Esophagus (tissue), 2 donors: ENCODE measurements around the gene OSER1. TPM values are rescaled to one million over a fixed set of nuclear protein-coding genes. Genes with fewer than 3 reads are reported as not detected.
A peak's percentile ranks its signal among the peaks of the same experiment; 100 is the strongest.

Source experiments
- H3K27ac ChIP-seq, 2 donors: one replicate each; pipeline ENCODE4 v1.5.1; 2013; ENCODE audit warnings: low read depth in 2 of 2, mild to moderate bottlenecking in 2 of 2, inconsistent platforms in 1 of 2, low read length in 1 of 2, moderate library complexity in 1 of 2
- H3K27me3 ChIP-seq, 2 donors: one replicate each; pipeline ENCODE4 v1.6.1; 2013; ENCODE audit warnings: low read length in 2 of 2, control low read depth in 1 of 2, mild to moderate bottlenecking in 1 of 2; ENCODE audit not compliant: insufficient read depth in 2 of 2, control insufficient read depth in 1 of 2
- H3K36me3 ChIP-seq, 2 donors: one replicate each; pipeline ENCODE4 v1.6.1; 2013; ENCODE audit warnings: low read length in 1 of 2; ENCODE audit not compliant: control insufficient read depth in 2 of 2, insufficient read depth in 2 of 2
- H3K4me1 ChIP-seq, 2 donors: one replicate each; pipeline ENCODE4 v1.6.1; 2013; ENCODE audit warnings: low read length in 1 of 2; ENCODE audit not compliant: control insufficient read depth in 2 of 2, insufficient read depth in 2 of 2
- H3K4me3 ChIP-seq, 2 donors: one replicate each; pipeline ENCODE4 v1.5.1; 2013; ENCODE audit warnings: low read length in 2 of 2, mild to moderate bottlenecking in 2 of 2, low read depth in 1 of 2, moderate library complexity in 1 of 2
- H3K9me3 ChIP-seq, 2 donors: one replicate each; pipeline ENCODE4 v1.6.1; 2013; ENCODE audit warnings: mild to moderate bottlenecking in 2 of 2, low read depth in 1 of 2, low read length in 1 of 2, moderate library complexity in 1 of 2; ENCODE audit not compliant: control insufficient read depth in 2 of 2, insufficient read depth in 1 of 2
- WGBS, 2 donors: extraction: QIAGEN DNeasy Blood & Tissue Kit; methylation state at CpG; one replicate each; pipeline ENCODE4 v1.1.7; 2013; 5-methylcytosine and 5-hydroxymethylcytosine counted together
- polyA plus RNA-seq, 2 donors: library from polyadenylated mRNA; stranded (reverse); fragments of 200-250 nt; gene quantifications; one replicate each; pipeline ENCODE4 v1.2.3, GENCODE V29; 2013
- donor health status: healthy with polysubstance abuse.
- donor health status: Bipolar disorder and iron deficiency.

The OSER1 gene
- polyA plus RNA-seq, 2 donors: 27.6 to 33.7 TPM

DNA sequence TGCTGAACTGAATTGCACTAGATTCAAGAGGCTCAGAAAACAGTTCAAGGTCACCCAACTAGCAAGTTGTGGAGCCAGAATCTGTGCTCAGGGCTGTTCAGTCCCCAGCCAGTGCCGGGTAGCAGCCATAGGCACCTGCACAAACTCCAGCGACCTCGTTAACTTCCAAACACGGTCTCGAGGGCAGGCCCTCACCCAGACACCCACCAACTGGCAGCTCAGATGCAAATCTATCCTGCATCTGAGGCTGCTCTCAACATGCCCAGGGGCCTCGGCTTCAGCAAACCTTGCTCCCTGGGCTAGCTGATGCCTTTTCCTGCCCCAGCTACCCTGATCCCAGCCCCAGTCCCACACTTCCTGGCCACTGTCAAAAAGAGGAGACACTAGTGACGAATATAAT, 27.3 kb downstream of the OSER1 start:
- Histone ChIP-seq H3K4me1 (peaks cover 3% of the 10 kb centered on the region in 2 donors), H3K4me3 (peak overlapping the region; percentile 1 to 14), H3K36me3 (no peaks in the 10 kb centered on the region), H3K27me3 (peaks cover 0 to 2% of the 10 kb centered on the region in 2 donors), H3K9me3 (no peaks in the 10 kb centered on the region), H3K27ac (peak overlapping the region; percentile 21 to 61)
- 68 to 72% methylated on average over 7 of the region's 7 CpGs for WGBS, 2 donors

DNA sequence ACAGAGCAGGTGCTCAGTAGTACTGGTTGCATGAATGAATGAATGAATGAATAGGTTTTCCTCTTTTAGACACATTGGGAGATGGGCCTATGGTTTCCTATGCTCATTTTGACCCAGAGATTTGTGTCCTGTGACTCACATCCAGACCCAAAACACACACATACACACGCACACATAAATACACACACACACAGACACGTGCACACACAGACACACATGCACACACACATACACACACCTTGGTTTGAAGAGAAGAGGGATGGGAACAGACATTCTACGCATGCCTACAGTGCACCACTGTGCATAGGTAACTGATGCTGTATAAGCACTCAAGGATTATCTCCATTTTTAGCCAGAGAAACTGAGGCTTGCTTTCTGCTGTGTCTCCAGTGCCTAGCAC, 27.7 kb downstream of the OSER1 start:
- Histone ChIP-seq H3K27ac (no peak overlapping the region), H3K4me3 (no peak overlapping the region), H3K27me3 (peaks cover 0 to 2% of the 10 kb centered on the region in 2 donors), H3K36me3 (no peaks in the 10 kb centered on the region), H3K4me1 (peaks cover 3% of the 10 kb centered on the region in 2 donors), H3K9me3 (no peaks in the 10 kb centered on the region)
- 76 to 87% methylated on average over 3 of the region's 3 CpGs for WGBS, 2 donors

DNA sequence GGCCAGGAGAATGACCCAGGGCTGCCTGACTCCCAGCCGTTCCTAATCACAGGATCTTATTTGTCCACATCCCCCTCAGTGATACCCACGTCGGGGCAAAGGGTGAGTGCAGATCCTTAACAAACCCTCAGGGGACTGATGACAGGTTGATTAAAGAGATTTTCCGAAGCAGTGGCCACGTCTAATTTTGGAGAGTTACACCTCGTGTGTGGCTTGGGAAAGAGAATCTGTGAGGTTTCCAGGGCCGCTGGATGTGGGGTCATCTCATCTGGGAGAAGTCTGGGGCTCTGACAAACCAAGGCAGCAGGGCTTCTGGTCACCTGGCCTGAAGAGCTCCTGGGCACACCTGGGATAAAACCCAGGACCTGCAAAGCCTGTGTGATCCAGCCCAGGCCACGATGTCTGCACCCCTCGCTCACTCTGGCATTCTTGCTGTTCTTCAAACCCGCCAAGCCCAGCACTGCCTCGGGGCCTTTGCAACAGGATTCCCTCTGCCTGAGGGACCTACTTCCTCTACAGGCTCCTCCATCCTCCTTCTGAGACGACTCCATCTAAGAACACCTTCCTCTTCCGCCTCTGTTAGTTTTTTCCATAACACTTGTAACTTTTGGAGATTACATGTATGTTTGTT, 28.3 kb downstream of the OSER1 start:
- Histone ChIP-seq H3K36me3 (no peaks in the 10 kb centered on the region), H3K4me3 (no peak overlapping the region), H3K4me1 (peaks cover 3% of the 10 kb centered on the region in 2 donors), H3K9me3 (no peaks in the 10 kb centered on the region), H3K27ac (peak overlapping the region; percentile 11 to 63), H3K27me3 (peaks cover 0 to 2% of the 10 kb centered on the region in 2 donors)
- WGBS, 2 donors: 37 to 41% methylated on average over 13 of the region's 13 CpGs

DNA sequence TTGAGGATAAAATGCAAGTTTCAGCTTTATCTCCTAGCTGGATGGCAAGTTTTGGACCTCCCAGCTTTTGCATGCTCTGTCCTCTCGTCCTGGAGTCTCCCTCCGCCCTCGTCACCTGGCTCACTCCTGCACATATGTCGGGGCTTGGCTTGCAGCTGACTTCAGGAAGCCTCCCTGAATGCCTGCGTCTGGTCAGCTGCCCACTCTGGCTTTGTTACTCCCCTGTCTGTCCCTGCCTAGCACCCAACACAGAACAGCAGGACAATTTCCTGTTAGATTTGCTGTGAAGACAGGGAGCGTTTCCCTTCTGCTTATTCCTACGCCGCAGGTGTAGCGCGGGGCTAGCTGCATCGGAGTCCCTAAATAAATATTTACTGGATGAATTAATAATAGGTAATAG, 29.0 kb downstream of the OSER1 start:
- Histone ChIP-seq H3K36me3 (no peaks in the 10 kb centered on the region), H3K4me1 (peaks cover 1 to 7% of the 10 kb centered on the region in 2 donors), H3K9me3 (no peaks in the 10 kb centered on the region), H3K4me3 (no peak overlapping the region), H3K27ac (peak overlapping the region; percentile 11 to 60), H3K27me3 (peaks cover 0 to 2% of the 10 kb centered on the region in 2 donors)
- 52% methylated on average over 11 of the region's 11 CpGs for WGBS, 2 donors

DNA sequence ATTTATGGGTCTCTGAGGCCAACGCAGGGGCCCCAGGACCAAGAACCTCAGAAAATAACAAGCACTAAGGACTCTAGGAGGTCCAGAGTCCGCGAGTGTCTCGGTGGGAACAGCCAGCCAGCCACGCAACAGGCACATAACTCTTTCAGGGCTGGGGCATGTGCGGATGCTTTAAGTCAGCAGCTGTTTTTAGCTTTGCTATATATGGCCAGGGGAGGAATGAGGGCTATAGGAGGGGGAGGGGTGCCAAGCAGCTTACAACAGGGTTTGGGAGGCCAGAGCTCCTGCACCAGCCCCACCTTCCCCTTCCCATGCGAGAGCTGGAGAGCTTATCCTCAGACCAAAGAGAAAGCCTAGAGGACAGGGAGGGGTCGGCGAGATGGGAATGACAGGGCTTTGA, 29.8 kb downstream of the OSER1 start:
- no peaks in the 10 kb centered on the region for H3K36me3 ChIP-seq
- WGBS, 2 donors: 22 to 30% methylated on average over 9 of the region's 9 CpGs
- H3K27ac ChIP-seq: peak overlapping the region; percentile 52 to 72
- peaks cover 0 to 7% of the 10 kb centered on the region in 2 donors for H3K4me1 ChIP-seq
- no peaks in the 10 kb centered on the region for H3K27me3 ChIP-seq
- no peak overlapping the region for H3K4me3 ChIP-seq
- no peaks in the 10 kb centered on the region for H3K9me3 ChIP-seq

DNA sequence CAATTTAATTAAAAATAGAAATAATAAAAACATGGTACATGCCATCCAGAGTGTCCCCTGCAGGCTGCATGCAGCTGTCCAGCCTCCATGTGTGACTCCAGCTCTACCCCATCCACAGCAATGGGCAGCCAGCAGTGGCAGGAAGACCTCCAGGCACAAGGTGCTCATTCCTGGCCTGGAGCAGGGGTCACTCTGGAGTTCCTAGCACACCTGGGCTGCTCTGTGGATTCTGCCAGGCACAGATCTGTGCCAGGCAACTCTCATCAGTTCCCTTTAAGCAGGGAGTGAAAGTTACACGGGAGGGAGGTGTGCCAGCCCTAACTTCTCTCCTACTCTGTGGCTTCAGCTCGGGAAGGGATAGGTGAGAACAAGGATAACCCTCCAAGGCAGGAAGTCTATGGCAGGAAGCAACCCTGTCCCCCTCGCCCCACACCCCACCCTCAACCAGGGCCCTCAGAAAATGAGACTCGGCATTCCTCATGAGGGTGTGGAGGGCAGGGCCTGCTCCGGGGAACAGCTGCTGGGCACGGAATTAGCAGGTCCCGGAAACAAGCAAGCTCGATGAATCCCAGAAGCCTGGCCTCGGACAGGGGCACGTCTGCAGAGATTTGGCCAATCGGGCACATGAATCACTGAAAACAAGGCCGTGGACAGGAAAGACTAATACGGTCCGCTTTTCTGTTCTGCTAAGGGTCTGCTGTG, 33.6 kb downstream of the OSER1 start:
- Histone ChIP-seq H3K27ac (peak overlapping the region; percentile 66 to 68), H3K36me3 (no peaks in the 10 kb centered on the region), H3K4me3 (peak overlapping the region in 1 of 2 donors; percentile 14), H3K27me3 (no peaks in the 10 kb centered on the region), H3K4me1 (peaks cover 0 to 7% of the 10 kb centered on the region in 2 donors), H3K9me3 (no peaks in the 10 kb centered on the region)
- WGBS, 2 donors: 28 to 30% methylated on average over 14 of the region's 14 CpGs

DNA sequence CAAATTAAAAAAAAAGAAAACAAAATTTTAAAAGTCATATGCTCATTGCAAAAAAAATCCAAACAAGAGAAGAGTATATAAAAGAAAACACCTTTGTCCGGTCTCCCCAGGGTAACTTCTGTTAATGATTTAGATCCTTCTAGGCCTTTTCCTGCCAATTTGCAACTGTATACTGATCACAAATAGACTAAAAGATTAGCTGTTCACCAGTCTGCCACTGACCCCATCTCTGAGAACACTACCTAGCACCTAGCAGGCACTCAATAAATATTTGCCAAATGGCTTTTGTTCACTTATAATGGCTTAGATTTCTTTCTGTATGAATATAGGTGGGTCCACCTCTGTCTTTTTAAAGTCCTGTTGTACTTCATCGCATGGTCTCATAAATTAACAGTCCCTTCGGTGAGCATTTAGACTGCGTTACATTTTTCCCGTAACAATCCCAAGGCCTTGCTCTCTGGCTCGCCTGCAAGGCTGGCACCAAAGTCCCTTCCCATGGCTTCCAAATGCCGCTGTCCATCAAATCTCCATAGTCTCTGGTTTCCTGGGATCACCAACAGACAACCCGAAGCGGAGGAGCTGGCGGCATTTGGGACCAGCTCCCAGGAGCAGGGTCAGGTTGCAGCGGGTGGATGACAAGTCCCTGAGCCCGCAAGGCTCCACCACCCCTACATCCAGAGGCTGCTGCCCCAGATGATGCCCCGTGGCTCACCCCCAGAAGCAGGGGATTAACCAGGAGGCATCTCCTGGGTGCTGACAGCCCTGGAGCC, 35.4 kb downstream of the OSER1 start:
- Histone ChIP-seq H3K27me3 (no peaks in the 10 kb centered on the region), H3K9me3 (no peaks in the 10 kb centered on the region), H3K4me3 (no peak overlapping the region), H3K4me1 (peaks cover 0 to 4% of the 10 kb centered on the region in 2 donors), H3K36me3 (no peaks in the 10 kb centered on the region), H3K27ac (peak overlapping the region in 1 of 2 donors; percentile 14)
- WGBS, 2 donors: 82 to 86% methylated on average over 13 of the region's 13 CpGs

DNA sequence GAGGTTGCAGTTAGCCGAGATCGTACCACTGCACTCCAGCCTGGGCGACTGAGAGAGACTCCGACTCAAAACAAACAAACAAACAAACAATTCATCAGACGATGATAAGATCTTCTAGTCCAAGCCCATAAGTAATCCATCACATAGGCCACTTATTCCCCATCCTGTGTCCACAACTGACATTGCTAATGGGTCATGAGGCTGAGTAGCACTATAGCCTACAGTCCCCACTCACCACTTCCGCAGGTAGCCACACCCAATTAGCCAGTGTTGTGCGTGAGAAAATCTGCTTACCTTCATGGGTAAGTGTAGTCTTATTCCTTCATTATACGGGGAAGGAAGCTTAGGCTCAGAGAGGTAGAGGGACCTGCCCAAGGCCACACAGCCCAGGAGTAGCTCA, 36.7 kb downstream of the OSER1 start:
- H3K4me1 ChIP-seq: peaks cover 0 to 4% of the 10 kb centered on the region in 2 donors
- 73 to 75% methylated on average over 8 of the region's 8 CpGs for WGBS, 2 donors
- no peak overlapping the region for H3K27ac ChIP-seq
- H3K27me3 ChIP-seq: no peaks in the 10 kb centered on the region
- no peak overlapping the region for H3K4me3 ChIP-seq
- H3K36me3 ChIP-seq: no peaks in the 10 kb centered on the region
- H3K9me3 ChIP-seq: no peaks in the 10 kb centered on the region

DNA sequence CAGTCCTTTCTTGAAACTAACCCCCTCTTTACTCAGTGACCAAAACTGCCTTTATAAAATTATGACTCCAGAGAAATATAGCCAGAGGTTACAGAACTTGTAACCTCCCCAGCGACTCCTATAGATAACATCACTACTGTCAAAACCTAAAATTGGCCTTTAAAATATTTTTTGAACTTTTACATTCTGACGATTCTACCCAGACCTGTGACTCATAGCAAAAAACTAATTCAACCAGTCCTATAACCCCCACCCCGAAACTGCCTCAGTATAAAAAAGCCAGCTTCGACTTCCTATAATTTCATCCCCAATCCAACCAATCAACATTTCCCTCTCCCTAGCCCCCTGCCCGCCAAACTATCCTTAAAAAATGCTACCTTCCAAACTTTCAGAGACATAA, 37.5 kb downstream of the OSER1 start:
- WGBS, 2 donors: 53 to 61% methylated on average over 5 of the region's 5 CpGs
- no peak overlapping the region for H3K27ac ChIP-seq
- peaks cover 0 to 4% of the 10 kb centered on the region in 2 donors for H3K4me1 ChIP-seq
- no peak overlapping the region for H3K4me3 ChIP-seq
- H3K27me3 ChIP-seq: no peaks in the 10 kb centered on the region
- H3K9me3 ChIP-seq: no peaks in the 10 kb centered on the region
- H3K36me3 ChIP-seq: no peaks in the 10 kb centered on the region
